A549 (cell line): ENCODE data around the gene EPB41L2. TPM values are rescaled to one million over a fixed set of nuclear protein-coding genes. Genes with fewer than 3 reads are reported as not detected.

Source experiments
- ATAC-seq, 2 experiments: fragments of 200-7000 bp in 1 of 2; fragments of >200 bp in 1 of 2; cut with Nextera tagmentation in 1 of 2; cut with Tn5 transposase in 1 of 2; 3 replicates each; pipeline versions ENCODE4 v1.8.0 to v1.9.1; 2018 to 2020; ENCODE audit warnings: mild to moderate bottlenecking in 1 of 2, moderate library complexity in 1 of 2
- CTCF ChIA-PET: fragments of 300-600 bp; sonication (Branson Sonifier 250); formaldehyde crosslinking; extraction: SDS; loops from one replicate; lab custom pipeline; 2021; ENCODE audit warnings: antibody characterized with exemption, inconsistent platforms; lab: Yijun Ruan, JAX
- POLR2A ChIA-PET: fragments of 350-600 bp; formaldehyde crosslinking; extraction: SDS; loops from one replicate; lab custom pipeline; 2021; ENCODE audit warnings: antibody characterized with exemption, inconsistent platforms; lab: Yijun Ruan, JAX
- DNase-seq, 2 experiments: peaks; one replicate each; pipeline versions ENCODE4 v3.0.0 to v3.0.0-alpha.2; 2011 to 2016; ENCODE audit warnings: low read depth in 1 of 2, low spot score in 1 of 2
- FAIRE-seq: peaks from 2 replicates; lab custom pipeline; 2011; peaks lifted over from hg19 to GRCh38; lab: Jason Lieb, UNC
- H3K27ac ChIP-seq, 2 experiments: fragments of >200 bp; sonication (Bioruptor Twin); formaldehyde crosslinking; 3 replicates each; pipeline ENCODE4 v1.5.1; 2016 to 2017
- H3K4me1 ChIP-seq: fragments of >200 bp; sonication (Bioruptor Twin); formaldehyde crosslinking; 3 replicates; pipeline ENCODE4 v1.6.1; 2016
- H3K4me2 ChIP-seq: fragments of >200 bp; sonication (Bioruptor Twin); formaldehyde crosslinking; 3 replicates; pipeline ENCODE4 v1.6.1; 2016
- H3K4me3 ChIP-seq: fragments of >200 bp; sonication (Bioruptor Twin); formaldehyde crosslinking; 3 replicates; pipeline ENCODE4 v1.5.1; 2016
- H3K9me3 ChIP-seq: fragments of >200 bp; sonication (Bioruptor Twin); formaldehyde crosslinking; 3 replicates; pipeline ENCODE4 v1.6.1; 2016
- CBX2 ChIP-seq: fragments of 200-600 bp; sonication (generic); IDR thresholded peaks from 2 replicates; pipeline ENCODE4 v1.6.1; 2016; ENCODE audit warnings: low read depth, mild to moderate bottlenecking, borderline replicate concordance
- CBX8 ChIP-seq: fragments of 200-600 bp; sonication (generic); IDR thresholded peaks from 2 replicates; pipeline ENCODE4 v1.6.1; 2016
- CHD4 ChIP-seq: fragments of 200-600 bp; sonication (generic); IDR thresholded peaks from 2 replicates; pipeline ENCODE4 v1.6.1; 2016; ENCODE audit warnings: antibody characterized with exemption, mild to moderate bottlenecking, borderline replicate concordance
- CTCF ChIP-seq: fragments of >200 bp; sonication (Bioruptor Twin); formaldehyde crosslinking; IDR thresholded peaks from 3 replicates; pipeline ENCODE4 v1.5.1; 2016
- EHMT2 ChIP-seq: fragments of 200-600 bp; sonication (generic); IDR thresholded peaks from 2 replicates; pipeline ENCODE4 v1.6.1; 2016; ENCODE audit warnings: antibody characterized with exemption, low read depth, mild to moderate bottlenecking, moderate library complexity
- ELK1 ChIP-seq: fragments of 150-350 bp; IDR thresholded peaks from 2 replicates; pipeline ENCODE4 v1.6.1; 2014; ENCODE audit warnings: low read depth, mild to moderate bottlenecking, low read length
- HEYL ChIP-seq: fragments of 250-450 bp; sonication (Bioruptor Pico); IDR thresholded peaks from 2 replicates; pipeline ENCODE4 v1.8.0; 2021; ENCODE audit warnings: mild to moderate bottlenecking, moderate library complexity
- HMGXB4 ChIP-seq: fragments of 250-450 bp; sonication (Bioruptor Pico); IDR thresholded peaks from 2 replicates; pipeline ENCODE4 v1.5.0; 2021; ENCODE audit warnings: mild to moderate bottlenecking, moderate library complexity, borderline replicate concordance
- HOXB13 ChIP-seq: fragments of 250-450 bp; sonication (Bioruptor Pico); IDR thresholded peaks from 2 replicates; pipeline ENCODE4 v1.5.0; 2020; ENCODE audit warnings: low read depth, mild to moderate bottlenecking, moderate library complexity
- JUN ChIP-seq, 2 experiments: fragments of >200 bp; sonication (Bioruptor Twin); formaldehyde crosslinking; IDR thresholded peaks; 2 replicates in 1 of 2; 3 replicates in 1 of 2; pipeline ENCODE4 v1.6.1; 2016 to 2017
- KDM5A ChIP-seq: fragments of 200-600 bp; sonication (generic); IDR thresholded peaks from 2 replicates; pipeline ENCODE4 v1.6.1; 2016; ENCODE audit warnings: antibody characterized with exemption, mild to moderate bottlenecking
- NFE2L2 ChIP-seq: fragments of 150-350 bp; conservative IDR thresholded peaks from 2 replicates; pipeline ENCODE4 v1.6.1; 2014; ENCODE audit warnings: low read length
- NPAS2 ChIP-seq: fragments of 250-450 bp; sonication (Bioruptor Pico); IDR thresholded peaks from 2 replicates; pipeline ENCODE4 v1.8.0; 2022; ENCODE audit warnings: mild to moderate bottlenecking, moderate library complexity, borderline replicate concordance
- PBX3 ChIP-seq: IDR thresholded peaks from 2 replicates; pipeline ENCODE4 v1.6.1; 2012
- POLR2AphosphoS2 ChIP-seq: conservative IDR thresholded peaks from 2 replicates; pipeline ENCODE4 v1.6.1; 2012; ENCODE audit warnings: low read length, improper control_type of control experiment, inconsistent platforms
- RFX5 ChIP-seq: fragments of 450-650 bp; IDR thresholded peaks from 2 replicates; pipeline ENCODE4 v1.7.1; 2014; ENCODE audit warnings: antibody characterized with exemption, mild to moderate bottlenecking, moderate library complexity
- SMC3 ChIP-seq: fragments of >200 bp; sonication (Bioruptor Twin); formaldehyde crosslinking; IDR thresholded peaks from 3 replicates; pipeline ENCODE4 v1.6.1; 2018; ENCODE audit warnings: inconsistent platforms
- USF2 ChIP-seq: fragments of 450-650 bp; IDR thresholded peaks from 2 replicates; pipeline ENCODE4 v1.6.1; 2014; ENCODE audit warnings: antibody characterized with exemption
- ZNF302 ChIP-seq: fragments of 250-450 bp; sonication (Bioruptor Pico); IDR thresholded peaks from 2 replicates; pipeline ENCODE4 v1.9.0; 2021; ENCODE audit warnings: inconsistent platforms, mild to moderate bottlenecking, moderate library complexity
- WGBS: methylation state at CpG from one replicate; pipeline ENCODE4 v1.1.6; 2017; ENCODE audit errors: missing lambda C conversion rate; 5-methylcytosine and 5-hydroxymethylcytosine counted together
- polyA plus RNA-seq, 4 experiments: library from polyadenylated mRNA; depleted of rRNA in 3 of 4; stranded (reverse); fragments of >200 nt; fragmentation: RNase III in 1 of 4; extraction: RNeasy Plus Mini Kit Qiagen cat#74134 plus additional on column Dnase treatment in 1 of 4; gene quantifications; 2 replicates in 3 of 4; 3 replicates in 1 of 4; pipeline ENCODE4 v1.2.3, GENCODE V29; 2011 to 2017

The EPB41L2 gene
- polyA plus RNA-seq, 2 of the 4 experiments (the other 2 are of a cell fraction), result 42.9 to 50.3 TPM

GRCh38 chr6:131061041-131061750, 1.8 kb downstream of the EPB41L2 start:
- CTCF ChIA-PET, result interaction anchor here (1.0 to 1.6 kb wide), 3 partner anchors 10 to 56 kb away, joined by 3 to 5 read pairs (median 4); no protein-coding TSS in a partner anchor
- peak in 1 of 2 experiments; percentile 52 for DNase-seq
- Histone ChIP-seq H3K4me3 (peak overlapping the region; percentile 97), H3K4me2 (peak overlapping the region; percentile 93), H3K4me1 (peaks cover 27% of the 10 kb centered on the region), H3K27ac (peak overlapping the region; percentile 89 to 99), H3K9me3 (peaks cover 12% of the 10 kb centered on the region)
- no peak for TF ChIP-seq NPAS2 (CRISPR knock-in tag)
- no peak for TF ChIP-seq CTCF
- no peak for TF ChIP-seq CBX2
- no peak for TF ChIP-seq KDM5A
- no peak for TF ChIP-seq HOXB13 (CRISPR knock-in tag)
- no peak for FAIRE-seq
- WGBS, result under 1% methylated on average over 9 of the region's 9 CpGs
- POLR2A ChIA-PET, result interaction anchor here (0.6 to 0.7 kb wide), 2 partner anchors 41 to 82 kb away, joined by 6 to 9 read pairs; no protein-coding TSS in a partner anchor
- ATAC-seq, result peak in 1 of 2 experiments; percentile 52; a peak in 3 of 6 replicates

GRCh38 chr6:131060311-131060710, 2.7 kb downstream of the EPB41L2 start:
- ChIA-PET POLR2A (no interaction called here), CTCF (interaction anchor here (1.5 to 1.6 kb wide), 2 partner anchors 45 to 57 kb away, joined by 3 to 4 read pairs; no protein-coding TSS in a partner anchor)
- DNase-seq (no peak), FAIRE-seq (no peak), ATAC-seq (no peak)
- H3K4me2 ChIP-seq, result peak overlapping the region; percentile 93
- H3K9me3 ChIP-seq, result peaks cover 21% of the 10 kb centered on the region
- TF ChIP-seq EHMT2, result no peak
- no peak for TF ChIP-seq CBX2
- no peak for TF ChIP-seq USF2
- no peak for TF ChIP-seq POLR2AphosphoS2
- no peak for TF ChIP-seq KDM5A
- TF ChIP-seq ELK1, result no peak
- TF ChIP-seq CHD4, result no peak
- no peak for TF ChIP-seq CBX8
- TF ChIP-seq PBX3, result no peak
- no peak for TF ChIP-seq CTCF
- TF ChIP-seq HEYL, result no peak
- TF ChIP-seq HMGXB4 (CRISPR knock-in tag), result no peak
- TF ChIP-seq NFE2L2, result no peak
- TF ChIP-seq JUN (IDR thresholded peaks at IDR 0.05), result no peak
- TF ChIP-seq NPAS2 (CRISPR knock-in tag), result no peak
- no peak for TF ChIP-seq RFX5
- no peak for TF ChIP-seq ZNF302
- TF ChIP-seq SMC3, result no peak
- H3K4me3 ChIP-seq, result peak overlapping the region; percentile 97
- peak overlapping the region; percentile 89 to 99 for H3K27ac ChIP-seq
- H3K4me1 ChIP-seq, result peaks cover 22% of the 10 kb centered on the region
- WGBS, result 8% methylated on average over 3 of the region's 3 CpGs
